OCI-LY1 (cell line): ENCODE results near the gene ZNF444.

Source experiments
- CTCF ChIP-seq: fragments of 200-600 bp; sonication (generic), shearing (Covaris generic); IDR thresholded peaks from 2 replicates; pipeline ENCODE4 v1.5.1; 2017; ENCODE audit warnings: mild to moderate bottlenecking, antibody characterized with exemption, low read length, moderate library complexity, mixed read lengths
- EZH2 ChIP-seq: fragments of 200-600 bp; sonication (generic), shearing (Covaris generic); IDR thresholded peaks from 2 replicates; pipeline ENCODE4 v1.8.0; 2017; ENCODE audit warnings: borderline replicate concordance, mixed run types, mild to moderate bottlenecking, antibody characterized with exemption, low read length, moderate library complexity, mixed read lengths

- TF ChIP-seq CTCF (no peak), EZH2 (no peak)
Observed at GRCh38 chr19:56117376-56117884, 23.7 kb upstream of the ZNF444 start.
